Measurements from ENCODE around the gene WAC.
"Not testable (repeated sequence)": the region's sequence is repeated elsewhere in the genome, so short reads cannot be mapped to it uniquely, and the experiment has no call there.

Gene WAC

GRCh38 chr10:28652703-28653102, 119.8 kb downstream of the WAC start:
- no peaks in the 10 kb centered on the region for H3K27me3 ChIP-seq (ENCODE audit: insufficient read depth, low read length)
- no peak overlapping the region for H3K27ac ChIP-seq (ENCODE audit: low read length)
- H3K36me3 ChIP-seq (ENCODE audit: insufficient read depth, low read depth, low read length) = no peaks in the 10 kb centered on the region
- peaks cover 4% of the 10 kb centered on the region; the same call in 1 of the 2 replicates for H3K9me3 ChIP-seq (ENCODE audit: insufficient read depth, low read depth, low read length)
- H3K9ac ChIP-seq (ENCODE audit: low read depth, low read length) = no peak overlapping the region
- no peak overlapping the region for H3K4me3 ChIP-seq (ENCODE audit: low read length)
- no peaks in the 10 kb centered on the region for H3K4me1 ChIP-seq (ENCODE audit: insufficient read depth, low read length)

GRCh38 chr10:28658824-28659223, 125.9 kb downstream of the WAC start:
- H3K27me3 ChIP-seq (ENCODE audit: insufficient read depth, low read length); H3K4me3 ChIP-seq (ENCODE audit: low read length); H3K36me3 ChIP-seq (ENCODE audit: insufficient read depth, low read depth, low read length); H3K9me3 ChIP-seq (ENCODE audit: insufficient read depth, low read depth, low read length); H3K27ac ChIP-seq (ENCODE audit: low read length); H3K4me1 ChIP-seq (ENCODE audit: insufficient read depth, low read length); H3K9ac ChIP-seq (ENCODE audit: low read depth, low read length): not testable (repeated sequence)

- Histone ChIP-seq H3K4me1 (ENCODE audit: insufficient read depth, low read length) (no peaks in the 10 kb centered on the region), H3K27me3 (ENCODE audit: insufficient read depth, low read length) (no peaks in the 10 kb centered on the region), H3K9ac (ENCODE audit: low read depth, low read length) (no peak overlapping the region), H3K9me3 (ENCODE audit: insufficient read depth, low read depth, low read length) (no peaks in the 10 kb centered on the region), H3K27ac (ENCODE audit: low read length) (no peak overlapping the region), H3K36me3 (ENCODE audit: insufficient read depth, low read depth, low read length) (no peaks in the 10 kb centered on the region), H3K4me3 (ENCODE audit: low read length) (no peak overlapping the region)
Observed at GRCh38 chr10:28661035-28661434, 128.1 kb downstream of the WAC start.

GRCh38 chr10:28663576-28664368, 130.9 kb downstream of the WAC start:
- Histone ChIP-seq H3K9me3 (ENCODE audit: insufficient read depth, low read depth, low read length) (no peaks in the 10 kb centered on the region), H3K36me3 (ENCODE audit: insufficient read depth, low read depth, low read length) (no peaks in the 10 kb centered on the region), H3K9ac (ENCODE audit: low read depth, low read length) (no peak overlapping the region), H3K27me3 (ENCODE audit: insufficient read depth, low read length) (peaks cover 27% of the 10 kb centered on the region), H3K4me3 (ENCODE audit: low read length) (no peak overlapping the region), H3K27ac (ENCODE audit: low read length) (no peak overlapping the region), H3K4me1 (ENCODE audit: insufficient read depth, low read length) (no peaks in the 10 kb centered on the region)

GRCh38 chr10:28664369-28664740, 131.4 kb downstream of the WAC start:
- Histone ChIP-seq H3K27me3 (ENCODE audit: insufficient read depth, low read length) (peaks cover 32% of the 10 kb centered on the region), H3K36me3 (ENCODE audit: insufficient read depth, low read depth, low read length) (no peaks in the 10 kb centered on the region), H3K4me1 (ENCODE audit: insufficient read depth, low read length) (no peaks in the 10 kb centered on the region), H3K9ac (ENCODE audit: low read depth, low read length) (no peak overlapping the region), H3K9me3 (ENCODE audit: insufficient read depth, low read depth, low read length) (no peaks in the 10 kb centered on the region), H3K4me3 (ENCODE audit: low read length) (no peak overlapping the region), H3K27ac (ENCODE audit: low read length) (no peak overlapping the region)

- H3K36me3 ChIP-seq (ENCODE audit: insufficient read depth, low read depth, low read length) = no peaks in the 10 kb centered on the region
- no peaks in the 10 kb centered on the region for H3K4me1 ChIP-seq (ENCODE audit: insufficient read depth, low read length)
- no peak overlapping the region for H3K9ac ChIP-seq (ENCODE audit: low read depth, low read length)
- no peak overlapping the region for H3K27ac ChIP-seq (ENCODE audit: low read length)
- H3K4me3 ChIP-seq (ENCODE audit: low read length) = no peak overlapping the region
- no peaks in the 10 kb centered on the region for H3K9me3 ChIP-seq (ENCODE audit: insufficient read depth, low read depth, low read length)
- H3K27me3 ChIP-seq (ENCODE audit: insufficient read depth, low read length) = peaks cover 51% of the 10 kb centered on the region
Observed at GRCh38 chr10:28666751-28667467, 134.0 kb downstream of the WAC start.

- Histone ChIP-seq H3K9ac (ENCODE audit: low read depth, low read length) (peak overlapping the region; percentile 71; the same call in 1 of the 2 replicates), H3K4me1 (ENCODE audit: insufficient read depth, low read length) (no peaks in the 10 kb centered on the region), H3K4me3 (ENCODE audit: low read length) (peak overlapping the region; percentile 78), H3K27me3 (ENCODE audit: insufficient read depth, low read length) (peaks cover 51% of the 10 kb centered on the region), H3K27ac (ENCODE audit: low read length) (no peak overlapping the region), H3K9me3 (ENCODE audit: insufficient read depth, low read depth, low read length) (no peaks in the 10 kb centered on the region), H3K36me3 (ENCODE audit: insufficient read depth, low read depth, low read length) (no peaks in the 10 kb centered on the region)
Observed at GRCh38 chr10:28668363-28669226, 135.7 kb downstream of the WAC start.

- Histone ChIP-seq H3K9me3 (ENCODE audit: insufficient read depth, low read depth, low read length) (no peaks in the 10 kb centered on the region), H3K27ac (ENCODE audit: low read length) (no peak overlapping the region), H3K36me3 (ENCODE audit: insufficient read depth, low read depth, low read length) (no peaks in the 10 kb centered on the region), H3K4me3 (ENCODE audit: low read length) (peak overlapping the region; percentile 78), H3K9ac (ENCODE audit: low read depth, low read length) (peak overlapping the region; percentile 71; the same call in 1 of the 2 replicates), H3K4me1 (ENCODE audit: insufficient read depth, low read length) (no peaks in the 10 kb centered on the region), H3K27me3 (ENCODE audit: insufficient read depth, low read length) (peaks cover 51% of the 10 kb centered on the region)
Observed at GRCh38 chr10:28669227-28670173, 136.6 kb downstream of the WAC start.
